AG04450 (cell line): ENCODE data around the gene CASP3. TPM values are rescaled to one million over a fixed set of nuclear protein-coding genes. Genes with fewer than 3 reads are reported as not detected.

Experiments used
- CTCF ChIA-PET: fragments of 300-600, 350-600 bp; formaldehyde crosslinking; extraction: SDS; loops from one replicate; lab custom pipeline; 2022; ENCODE audit warnings: antibody characterized with exemption, inconsistent platforms; lab: Charles Lee
- POLR2A ChIA-PET: fragments of 350-600 bp; formaldehyde crosslinking; extraction: SDS; loops from one replicate; lab custom pipeline; 2021; ENCODE audit warnings: antibody characterized with exemption, inconsistent platforms; lab: Yijun Ruan, JAX
- DNase-seq: peaks from one replicate; pipeline ENCODE4 v3.0.0-alpha.2; 2011; ENCODE audit warnings: low read depth, low spot score
- H3K27ac ChIP-seq: one replicate; pipeline ENCODE4 v1.5.1; 2012; ENCODE audit warnings: low read depth, low read length, control low read depth
- H3K27me3 ChIP-seq: one replicate; pipeline ENCODE4 v1.6.0; 2012; ENCODE audit warnings: low read length; ENCODE audit not compliant: control insufficient read depth, insufficient read depth
- H3K4me3 ChIP-seq: 2 replicates; pipeline ENCODE4 v1.5.1; 2011; ENCODE audit warnings: mild to moderate bottlenecking, low read depth, low read length, control low read depth
- H3K9me3 ChIP-seq: 2 replicates; pipeline ENCODE4 v1.5.1; 2012; ENCODE audit warnings: low read length; ENCODE audit not compliant: control insufficient read depth, insufficient read depth
- polyA plus RNA-seq: library from polyadenylated mRNA; depleted of rRNA; stranded (reverse); fragments of >200 nt; gene quantifications from 2 replicates; pipeline ENCODE4 v1.2.3, GENCODE V29; 2011
- TF ChIP-seq, protein P1 (sequence below): IDR thresholded peaks from 2 replicates; pipeline ENCODE4 v1.5.1; 2011; ENCODE audit warnings: low read depth, low read length, control low read depth, inconsistent platforms

Gene CASP3
- polyA plus RNA-seq, 1 experiment = 51.8 TPM

DNA sequence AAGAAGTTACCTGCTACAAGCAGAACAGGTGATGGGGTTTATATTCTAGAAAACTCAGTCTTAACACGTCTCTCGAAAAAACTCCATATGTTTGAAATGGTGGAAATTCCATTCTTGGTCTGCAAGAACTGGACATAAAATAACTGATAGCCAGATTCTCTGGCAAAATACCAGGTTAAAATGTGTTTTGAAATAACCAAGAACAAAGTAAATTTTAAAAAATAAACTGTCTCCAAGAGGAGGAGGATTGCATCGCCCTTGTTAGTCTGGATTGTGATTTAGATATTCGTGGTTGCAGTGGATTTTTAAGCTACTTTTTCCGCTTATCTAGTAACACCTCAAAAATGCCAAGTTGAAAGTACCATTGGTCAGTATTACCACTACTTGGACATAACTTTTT is 43.8 kb upstream of the CASP3 start:
- Histone ChIP-seq H3K4me3 (no peak overlapping the region), H3K27me3 (no peaks in the 10 kb centered on the region), H3K9me3 (no peaks in the 10 kb centered on the region), H3K27ac (no peak overlapping the region)
- no peak for DNase-seq
- TF ChIP-seq, protein P1, sequence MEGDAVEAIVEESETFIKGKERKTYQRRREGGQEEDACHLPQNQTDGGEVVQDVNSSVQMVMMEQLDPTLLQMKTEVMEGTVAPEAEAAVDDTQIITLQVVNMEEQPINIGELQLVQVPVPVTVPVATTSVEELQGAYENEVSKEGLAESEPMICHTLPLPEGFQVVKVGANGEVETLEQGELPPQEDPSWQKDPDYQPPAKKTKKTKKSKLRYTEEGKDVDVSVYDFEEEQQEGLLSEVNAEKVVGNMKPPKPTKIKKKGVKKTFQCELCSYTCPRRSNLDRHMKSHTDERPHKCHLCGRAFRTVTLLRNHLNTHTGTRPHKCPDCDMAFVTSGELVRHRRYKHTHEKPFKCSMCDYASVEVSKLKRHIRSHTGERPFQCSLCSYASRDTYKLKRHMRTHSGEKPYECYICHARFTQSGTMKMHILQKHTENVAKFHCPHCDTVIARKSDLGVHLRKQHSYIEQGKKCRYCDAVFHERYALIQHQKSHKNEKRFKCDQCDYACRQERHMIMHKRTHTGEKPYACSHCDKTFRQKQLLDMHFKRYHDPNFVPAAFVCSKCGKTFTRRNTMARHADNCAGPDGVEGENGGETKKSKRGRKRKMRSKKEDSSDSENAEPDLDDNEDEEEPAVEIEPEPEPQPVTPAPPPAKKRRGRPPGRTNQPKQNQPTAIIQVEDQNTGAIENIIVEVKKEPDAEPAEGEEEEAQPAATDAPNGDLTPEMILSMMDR = no peak
- ChIA-PET POLR2A (no interaction called here), CTCF (interaction anchor here (1.2 kb wide), 1 partner anchor 52 kb away, joined by 3 read pairs; no protein-coding TSS in a partner anchor)

DNA sequence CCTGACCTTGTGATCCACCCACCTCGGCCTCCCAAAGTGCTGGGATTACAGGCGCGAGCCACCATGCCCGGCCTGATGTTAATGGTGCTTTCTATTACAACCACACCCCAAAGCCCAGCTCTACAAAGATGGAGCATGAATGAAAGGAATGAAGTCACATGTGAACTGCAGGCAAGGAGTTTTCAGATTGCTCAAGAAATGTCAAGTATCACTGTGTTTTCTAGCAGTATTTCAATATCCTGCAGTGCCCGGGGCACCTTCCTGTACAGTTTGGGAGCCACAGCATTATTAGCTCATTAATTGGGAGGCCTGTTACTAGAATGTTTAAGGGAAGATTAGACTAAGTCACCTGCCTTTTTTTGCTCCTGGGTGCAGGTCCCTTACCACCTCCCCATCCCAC is 40.4 kb upstream of the CASP3 start:
- Histone ChIP-seq H3K27ac (no peak overlapping the region), H3K9me3 (no peaks in the 10 kb centered on the region), H3K4me3 (no peak overlapping the region), H3K27me3 (no peaks in the 10 kb centered on the region)
- TF ChIP-seq, protein P1 = no peak
- CTCF ChIA-PET = no interaction called here
- DNase-seq = no peak
- POLR2A ChIA-PET = no interaction called here

DNA sequence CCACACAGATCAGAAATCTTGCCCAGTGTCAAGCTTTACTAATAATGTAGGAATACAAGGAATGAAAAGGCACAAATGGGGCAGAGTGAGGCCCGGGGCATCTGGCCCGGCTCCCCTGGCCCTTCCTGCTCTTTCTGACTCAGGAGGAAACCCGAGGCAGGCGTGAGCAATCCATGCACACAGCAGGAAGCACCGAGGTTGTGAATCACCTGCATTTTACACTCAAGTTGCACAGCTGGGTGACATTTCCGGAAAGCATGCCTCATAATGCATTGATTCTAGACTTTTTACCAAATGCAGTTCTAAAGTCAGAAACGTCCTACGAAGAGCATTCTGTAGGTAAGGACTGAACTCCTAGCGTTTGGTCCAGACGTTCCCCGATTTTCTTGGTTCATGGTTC is 39.2 kb upstream of the CASP3 start:
- H3K9me3 ChIP-seq = no peaks in the 10 kb centered on the region

DNA sequence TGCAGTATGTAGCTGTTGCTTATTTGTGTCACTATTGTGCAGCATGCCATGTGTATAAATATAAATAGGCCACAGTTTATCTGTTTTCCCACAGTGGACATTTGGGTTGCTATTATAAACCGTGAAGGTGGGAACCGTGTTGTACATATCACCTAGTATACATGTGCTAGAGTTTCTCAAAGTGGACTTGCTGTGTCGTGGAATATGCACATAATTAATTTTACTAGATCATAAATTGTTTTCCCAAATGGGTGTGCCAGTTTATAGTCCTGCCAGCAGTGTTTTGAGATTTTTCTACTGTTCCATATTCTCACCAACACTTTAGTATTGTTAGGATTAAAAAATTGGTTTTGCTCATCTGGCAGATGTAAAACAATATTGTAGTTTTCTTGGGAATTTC is 38.8 kb upstream of the CASP3 start:
- no peaks in the 10 kb centered on the region for H3K9me3 ChIP-seq
- no peak overlapping the region for H3K4me3 ChIP-seq
- H3K27me3 ChIP-seq = no peaks in the 10 kb centered on the region
- H3K27ac ChIP-seq = no peak overlapping the region
- no peak for DNase-seq
- ChIA-PET CTCF (interaction anchor here (0.7 kb wide), 1 partner anchor 57 kb away, joined by 3 read pairs; no protein-coding TSS in a partner anchor), POLR2A (interaction anchor here (0.6 kb wide), 1 partner anchor 35 kb away, joined by 3 read pairs; no protein-coding TSS in a partner anchor)
- TF ChIP-seq, protein P1 = no peak

More for the DNA sequence above, 39.2 kb upstream of the CASP3 start:
- Histone ChIP-seq H3K27me3 (no peaks in the 10 kb centered on the region), H3K27ac (peak overlapping the region; percentile 42), H3K4me3 (no peak overlapping the region)
- ChIA-PET POLR2A (interaction anchor here (0.6 kb wide), 1 partner anchor 35 kb away, joined by 3 read pairs; no protein-coding TSS in a partner anchor), CTCF (interaction anchor here (0.7 kb wide), 1 partner anchor 57 kb away, joined by 3 read pairs; no protein-coding TSS in a partner anchor)
- DNase-seq = peak; percentile 72
- TF ChIP-seq, protein P1 = no peak

DNA sequence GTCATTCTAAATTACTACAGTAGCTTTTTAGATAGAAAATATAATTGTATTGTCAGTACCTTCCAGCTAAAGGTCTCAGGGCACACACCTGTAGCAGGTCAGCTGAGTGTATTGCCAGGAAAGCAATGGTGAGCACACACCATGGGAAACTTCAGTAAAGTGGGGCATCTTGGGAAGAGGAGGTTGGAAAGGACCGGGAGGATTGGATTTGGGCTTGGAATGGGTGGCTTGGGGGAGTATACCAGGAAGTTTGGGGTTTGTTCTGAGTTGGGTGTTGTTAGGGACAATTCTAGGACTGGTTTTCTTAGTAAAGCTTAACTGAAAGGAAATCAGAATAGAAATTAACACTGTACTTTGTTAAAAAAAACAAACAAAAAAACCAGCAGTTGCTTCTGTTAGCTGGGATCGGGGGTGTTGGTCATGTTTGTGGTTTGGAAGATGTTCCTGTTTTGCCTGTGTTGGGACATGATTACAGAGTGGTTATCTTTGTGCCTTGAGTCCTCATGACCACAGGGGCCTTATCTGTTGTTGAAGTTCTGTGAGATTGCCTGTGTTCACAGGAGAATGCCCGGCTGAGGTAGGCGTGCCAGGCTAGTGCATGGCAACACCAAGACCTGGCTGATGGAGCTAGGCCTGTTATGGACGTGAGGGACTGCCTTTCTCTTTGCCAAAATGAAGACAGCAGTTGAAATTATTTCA is 35.4 kb upstream of the CASP3 start:
- DNase-seq = no peak

More for the DNA sequence above, 35.4 kb upstream of the CASP3 start:
- ChIA-PET POLR2A (no interaction called here), CTCF (interaction anchor here (1.0 to 1.6 kb wide), 2 partner anchors 61 to 421 kb away, joined by 3 to 5 read pairs; no protein-coding TSS in a partner anchor)
- Histone ChIP-seq H3K9me3 (no peaks in the 10 kb centered on the region), H3K4me3 (no peak overlapping the region), H3K27me3 (no peaks in the 10 kb centered on the region), H3K27ac (no peak overlapping the region)
- TF ChIP-seq, protein P1 = no peak
